ENCODE measurements around the gene CYSRT1. TPM values are rescaled to one million over a fixed set of nuclear protein-coding genes. Genes with fewer than 3 reads are reported as not detected.
"Not testable (repeated sequence)": the region's sequence is repeated elsewhere in the genome, so short reads cannot be mapped to it uniquely, and the experiment has no call there.

Gene CYSRT1
- total RNA-seq, 1 donor from 2014 or later = 2.1 TPM

GRCh38 chr9:137255448-137256114, 30.6 kb downstream of the CYSRT1 start:
- H3K4me3 ChIP-seq (ENCODE audit: low read depth, low read length) = peak overlapping the region; percentile 67
- no peaks in the 10 kb centered on the region for H3K36me3 ChIP-seq (ENCODE audit: control insufficient read depth, insufficient read depth, low read length)
- no peak for DNase-seq (ENCODE audit: low read depth)
- TF ChIP-seq, protein P1, sequence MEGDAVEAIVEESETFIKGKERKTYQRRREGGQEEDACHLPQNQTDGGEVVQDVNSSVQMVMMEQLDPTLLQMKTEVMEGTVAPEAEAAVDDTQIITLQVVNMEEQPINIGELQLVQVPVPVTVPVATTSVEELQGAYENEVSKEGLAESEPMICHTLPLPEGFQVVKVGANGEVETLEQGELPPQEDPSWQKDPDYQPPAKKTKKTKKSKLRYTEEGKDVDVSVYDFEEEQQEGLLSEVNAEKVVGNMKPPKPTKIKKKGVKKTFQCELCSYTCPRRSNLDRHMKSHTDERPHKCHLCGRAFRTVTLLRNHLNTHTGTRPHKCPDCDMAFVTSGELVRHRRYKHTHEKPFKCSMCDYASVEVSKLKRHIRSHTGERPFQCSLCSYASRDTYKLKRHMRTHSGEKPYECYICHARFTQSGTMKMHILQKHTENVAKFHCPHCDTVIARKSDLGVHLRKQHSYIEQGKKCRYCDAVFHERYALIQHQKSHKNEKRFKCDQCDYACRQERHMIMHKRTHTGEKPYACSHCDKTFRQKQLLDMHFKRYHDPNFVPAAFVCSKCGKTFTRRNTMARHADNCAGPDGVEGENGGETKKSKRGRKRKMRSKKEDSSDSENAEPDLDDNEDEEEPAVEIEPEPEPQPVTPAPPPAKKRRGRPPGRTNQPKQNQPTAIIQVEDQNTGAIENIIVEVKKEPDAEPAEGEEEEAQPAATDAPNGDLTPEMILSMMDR (IDR thresholded peaks at IDR 0.05; ENCODE audit: insufficient read depth, low read length, poor library complexity, severe bottlenecking) = no peak
- H3K27me3 ChIP-seq (ENCODE audit: control insufficient read depth, insufficient read depth, low read length) = no peaks in the 10 kb centered on the region

- TF ChIP-seq, protein P1 (IDR thresholded peaks at IDR 0.05; ENCODE audit: insufficient read depth, low read length, poor library complexity, severe bottlenecking) = no peak
- no peaks in the 10 kb centered on the region for H3K27me3 ChIP-seq (ENCODE audit: control insufficient read depth, insufficient read depth, low read length)
- no peak for DNase-seq (ENCODE audit: low read depth)
- H3K36me3 ChIP-seq (ENCODE audit: control insufficient read depth, insufficient read depth, low read length) = no peaks in the 10 kb centered on the region
- peak overlapping the region; percentile 67 for H3K4me3 ChIP-seq (ENCODE audit: low read depth, low read length)
Measured at GRCh38 chr9:137256362-137256761, 31.4 kb downstream of the CYSRT1 start.

DNA sequence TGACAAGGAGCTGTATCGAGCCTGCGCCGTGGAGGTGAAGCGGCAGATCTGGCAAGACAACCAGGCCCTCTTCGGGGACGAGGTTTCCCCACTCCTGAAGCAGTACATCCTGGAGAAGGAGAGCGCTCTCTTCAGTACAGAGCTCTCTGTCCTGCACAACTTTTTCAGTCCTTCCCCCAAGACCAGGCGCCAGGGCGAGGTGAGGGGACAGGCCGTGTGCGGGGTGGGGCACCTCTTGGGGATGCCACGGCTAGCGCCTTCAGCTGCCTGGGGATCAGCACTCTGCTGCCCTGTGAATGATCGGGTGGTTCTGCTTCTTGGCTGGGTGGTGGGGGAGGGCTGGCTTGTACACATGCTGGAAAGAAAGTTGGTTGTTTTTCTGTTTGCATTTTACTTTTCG, 31.9 kb downstream of the CYSRT1 start:
- TF ChIP-seq, protein P1 (IDR thresholded peaks at IDR 0.05; ENCODE audit: insufficient read depth, low read length, poor library complexity, severe bottlenecking) = no peak
- no peak overlapping the region for H3K4me3 ChIP-seq (ENCODE audit: low read depth, low read length)
- DNase-seq (ENCODE audit: low read depth) = no peak

GRCh38 chr9:137262173-137262908, 37.4 kb downstream of the CYSRT1 start:
- not testable (repeated sequence) for H3K27me3 ChIP-seq (ENCODE audit: control insufficient read depth, insufficient read depth, low read length); H3K36me3 ChIP-seq (ENCODE audit: control insufficient read depth, insufficient read depth, low read length); DNase-seq (ENCODE audit: low read depth); H3K4me3 ChIP-seq (ENCODE audit: low read depth, low read length)
- TF ChIP-seq, protein P1 (IDR thresholded peaks at IDR 0.05; ENCODE audit: insufficient read depth, low read length, poor library complexity, severe bottlenecking) = peak; percentile 47

More for the DNA sequence above, 31.9 kb downstream of the CYSRT1 start:
- Histone ChIP-seq H3K36me3 (ENCODE audit: control insufficient read depth, insufficient read depth, low read length) (no peaks in the 10 kb centered on the region), H3K27me3 (ENCODE audit: control insufficient read depth, insufficient read depth, low read length) (no peaks in the 10 kb centered on the region)

- DNase-seq (ENCODE audit: low read depth) = no peak
- Histone ChIP-seq H3K4me3 (ENCODE audit: low read depth, low read length) (no peak overlapping the region), H3K36me3 (ENCODE audit: control insufficient read depth, insufficient read depth, low read length) (peaks cover 3% of the 10 kb centered on the region), H3K27me3 (ENCODE audit: control insufficient read depth, insufficient read depth, low read length) (no peaks in the 10 kb centered on the region)
- TF ChIP-seq, protein P1 (IDR thresholded peaks at IDR 0.05; ENCODE audit: insufficient read depth, low read length, poor library complexity, severe bottlenecking) = no peak
Measured at GRCh38 chr9:137262909-137263285, 37.9 kb downstream of the CYSRT1 start.

Data from kidney epithelial cell (primary cell).